ENCODE data around the gene RBMS1. TPM values are rescaled to one million over a fixed set of nuclear protein-coding genes. Genes with fewer than 3 reads are reported as not detected.
"Not testable (repeated sequence)": the region's sequence is repeated elsewhere in the genome, so short reads cannot be mapped to it uniquely, and the experiment has no call there.

Gene RBMS1
- total and polyA plus RNA-seq, 4 experiments from 2014 or later: 101 to 131 (median 112) TPM

GRCh38 chr2:160454070-160454797, 39.4 kb downstream of the RBMS1 start:
- DNase-seq: no peak
- H3K36me3 Mint-ChIP-seq: peaks cover 8 to 15% of the 10 kb centered on the region in 2 donors
- no peak overlapping the region for H3K4me3 Mint-ChIP-seq
- no peak overlapping the region for H3K27ac ChIP-seq (ENCODE audit: low read depth, low read length)
- no peaks in the 10 kb centered on the region for H3K27me3 ChIP-seq (ENCODE audit: insufficient read depth, low read length)
- H3K4me3 ChIP-seq (ENCODE audit: low read length in 2 of 2): no peak overlapping the region
- intact Hi-C loops (cut with micrococcal nuclease): no loop called here
- H3K9me3 Mint-ChIP-seq: no peaks in the 10 kb centered on the region
- no peak overlapping the region for H3K27ac Mint-ChIP-seq
- peaks cover 23 to 48% (median 35%) of the 10 kb centered on the region in 4 donors for H3K4me1 Mint-ChIP-seq
- no peaks in the 10 kb centered on the region for H3K36me3 ChIP-seq (ENCODE audit: insufficient read depth, low read length)
- CTCF ChIA-PET (ENCODE audit: partially characterized antibody): no interaction called here
- H3K27me3 Mint-ChIP-seq: no peaks in the 10 kb centered on the region
- POLR2A ChIA-PET (ENCODE audit: partially characterized antibody): no interaction called here
- peaks cover 22% of the 10 kb centered on the region for H3K4me1 ChIP-seq (ENCODE audit: insufficient read depth, low read length)
- H3K9me3 ChIP-seq (ENCODE audit: control insufficient read depth in 1 of 2, low read length in 2 of 2): no peaks in the 10 kb centered on the region

DNA sequence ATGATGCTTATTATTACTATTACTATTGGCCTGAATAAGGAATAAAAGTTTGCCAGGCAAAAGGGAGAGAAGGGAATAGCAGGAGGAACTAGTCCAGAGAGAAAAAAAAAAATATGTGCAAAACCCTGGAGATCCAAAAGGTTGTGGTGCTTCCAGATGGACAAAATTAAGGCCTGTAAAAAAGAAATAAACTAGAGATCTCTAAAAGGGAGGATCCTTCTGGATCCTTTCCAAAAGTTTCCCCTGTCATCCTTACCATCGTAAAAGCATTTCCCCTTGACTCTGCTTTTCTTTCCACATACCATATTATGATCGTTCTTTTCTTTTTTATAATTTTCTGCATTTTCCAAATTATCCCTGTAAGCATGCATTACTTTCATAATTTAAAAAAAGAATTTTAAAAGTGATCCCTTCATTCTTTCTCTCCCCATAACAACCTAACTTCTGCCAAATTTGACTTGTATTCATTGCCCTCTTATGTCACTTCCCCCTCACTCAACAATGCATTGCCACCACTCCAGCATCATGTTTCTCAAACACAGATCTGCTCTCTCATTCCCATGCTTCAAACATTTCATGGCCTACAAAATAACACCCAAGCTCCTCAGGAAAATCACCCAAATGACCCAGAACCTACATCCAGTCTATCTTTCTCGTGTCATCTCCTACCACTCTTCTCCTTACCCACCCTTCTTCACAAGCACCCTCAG, 40.3 kb downstream of the RBMS1 start:
- H3K27me3 ChIP-seq (ENCODE audit: insufficient read depth, low read length): no peaks in the 10 kb centered on the region

GRCh38 chr2:160450486-160450885, 43.1 kb downstream of the RBMS1 start:
- peak overlapping the region in 2 of 7 donors; percentile 22 to 41 for H3K27ac Mint-ChIP-seq
- intact Hi-C loops (cut with micrococcal nuclease): no loop called here
- no peaks in the 10 kb centered on the region for H3K9me3 Mint-ChIP-seq
- ChIA-PET POLR2A (ENCODE audit: partially characterized antibody) (no interaction called here), CTCF (ENCODE audit: partially characterized antibody) (interaction anchor here (1.0 kb wide), 1 partner anchor 21 kb away, joined by 3 read pairs; no protein-coding TSS in a partner anchor)
- H3K27me3 Mint-ChIP-seq: no peaks in the 10 kb centered on the region
- Histone ChIP-seq H3K27ac (ENCODE audit: low read depth, low read length) (no peak overlapping the region), H3K4me3 (ENCODE audit: low read length in 2 of 2) (no peak overlapping the region), H3K27me3 (ENCODE audit: insufficient read depth, low read length) (no peaks in the 10 kb centered on the region), H3K9me3 (ENCODE audit: control insufficient read depth in 1 of 2, low read length in 2 of 2) (no peaks in the 10 kb centered on the region), H3K36me3 (ENCODE audit: insufficient read depth, low read length) (no peaks in the 10 kb centered on the region), H3K4me1 (ENCODE audit: insufficient read depth, low read length) (peaks cover 16% of the 10 kb centered on the region)
- H3K4me3 Mint-ChIP-seq: peak overlapping the region in 1 of 8 donors; percentile 10
- DNase-seq: no peak
- peaks cover 19 to 43% (median 31%) of the 10 kb centered on the region in 4 donors for H3K4me1 Mint-ChIP-seq
- H3K36me3 Mint-ChIP-seq: peaks cover 12 to 15% of the 10 kb centered on the region in 2 donors

More for the DNA sequence above, 40.3 kb downstream of the RBMS1 start:
- Histone ChIP-seq H3K36me3 (ENCODE audit: insufficient read depth, low read length) (no peaks in the 10 kb centered on the region), H3K27ac (ENCODE audit: low read depth, low read length) (no peak overlapping the region), H3K4me3 (ENCODE audit: low read length in 2 of 2) (no peak overlapping the region), H3K4me1 (ENCODE audit: insufficient read depth, low read length) (peaks cover 20% of the 10 kb centered on the region), H3K9me3 (ENCODE audit: control insufficient read depth in 1 of 2, low read length in 2 of 2) (no peaks in the 10 kb centered on the region)
- Mint-ChIP-seq H3K36me3 (peaks cover 8 to 15% of the 10 kb centered on the region in 2 donors), H3K9me3 (no peaks in the 10 kb centered on the region), H3K27me3 (no peaks in the 10 kb centered on the region), H3K4me1 (peaks cover 22 to 44% (median 30%) of the 10 kb centered on the region in 4 donors), H3K4me3 (no peak overlapping the region), H3K27ac (no peak overlapping the region)
- ChIA-PET POLR2A (ENCODE audit: partially characterized antibody) (no interaction called here), CTCF (ENCODE audit: partially characterized antibody) (interaction anchor here (0.8 kb wide), 1 partner anchor 75 kb away, joined by 5 read pairs; no protein-coding TSS in a partner anchor)
- no peak for DNase-seq
- intact Hi-C loops (cut with micrococcal nuclease): no loop called here

DNA sequence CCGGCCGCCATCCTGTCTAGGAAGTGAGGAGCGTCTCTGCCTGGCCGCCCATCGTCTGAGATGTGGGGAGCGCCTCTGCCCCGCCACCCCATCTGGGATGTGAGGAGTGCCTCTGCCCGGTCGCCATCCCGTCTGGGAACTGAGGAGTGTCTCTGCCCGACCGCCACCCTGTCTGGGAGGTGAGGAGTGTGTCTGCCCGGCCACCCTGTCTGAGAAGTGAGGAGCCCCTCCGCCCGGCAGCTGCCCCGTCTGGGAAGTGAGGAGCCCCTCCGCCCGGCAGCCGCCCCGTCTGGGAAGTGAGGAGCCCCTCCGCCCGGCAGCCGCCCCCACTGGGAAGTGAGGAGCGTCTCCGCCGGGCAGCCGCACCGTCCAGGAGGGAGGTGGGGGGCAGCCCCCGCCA, 44.8 kb downstream of the RBMS1 start:
- H3K27ac Mint-ChIP-seq; H3K27ac ChIP-seq (ENCODE audit: low read depth, low read length); CTCF ChIA-PET (ENCODE audit: partially characterized antibody); H3K4me1 ChIP-seq (ENCODE audit: insufficient read depth, low read length); POLR2A ChIA-PET (ENCODE audit: partially characterized antibody); H3K4me3 ChIP-seq (ENCODE audit: low read length in 2 of 2); H3K9me3 ChIP-seq (ENCODE audit: control insufficient read depth in 1 of 2, low read length in 2 of 2); DNase-seq; H3K27me3 ChIP-seq (ENCODE audit: insufficient read depth, low read length); H3K9me3 Mint-ChIP-seq; intact Hi-C loops (cut with micrococcal nuclease); H3K36me3 ChIP-seq (ENCODE audit: insufficient read depth, low read length); H3K4me3 Mint-ChIP-seq; H3K27me3 Mint-ChIP-seq: not testable (repeated sequence)
- Mint-ChIP-seq H3K4me1 (peaks cover 15 to 41% (median 31%) of the 10 kb centered on the region in 4 donors), H3K36me3 (peaks cover 12 to 18% of the 10 kb centered on the region in 2 donors)

- Histone ChIP-seq H3K4me3 (ENCODE audit: low read length in 2 of 2) (no peak overlapping the region), H3K36me3 (ENCODE audit: insufficient read depth, low read length) (no peaks in the 10 kb centered on the region), H3K27ac (ENCODE audit: low read depth, low read length) (no peak overlapping the region), H3K4me1 (ENCODE audit: insufficient read depth, low read length) (no peaks in the 10 kb centered on the region), H3K27me3 (ENCODE audit: insufficient read depth, low read length) (no peaks in the 10 kb centered on the region), H3K9me3 (ENCODE audit: control insufficient read depth in 1 of 2, low read length in 2 of 2) (no peaks in the 10 kb centered on the region)
- Mint-ChIP-seq H3K4me3 (no peak overlapping the region), H3K4me1 (peaks cover 13 to 45% (median 28%) of the 10 kb centered on the region in 4 donors), H3K9me3 (peaks cover 0 to 8% (median 0%) of the 10 kb centered on the region in 8 donors), H3K27me3 (no peaks in the 10 kb centered on the region), H3K36me3 (peaks cover 14 to 33% of the 10 kb centered on the region in 2 donors), H3K27ac (peak overlapping the region in 2 of 7 donors; percentile 65 to 77)
- DNase-seq: no peak
- ChIA-PET POLR2A (ENCODE audit: partially characterized antibody) (no interaction called here), CTCF (ENCODE audit: partially characterized antibody) (interaction anchor here (1.1 to 1.8 kb wide), 2 partner anchors 15 to 122 kb away, joined by 4 read pairs; no protein-coding TSS in a partner anchor)
- intact Hi-C loops (cut with micrococcal nuclease): no loop called here
These were observed 47.9 kb downstream of the RBMS1 start for GRCh38 chr2:160445673-160446072.

- H3K36me3 ChIP-seq (ENCODE audit: insufficient read depth, low read length): no peaks in the 10 kb centered on the region
- Mint-ChIP-seq H3K4me1 (peaks cover 7 to 36% (median 25%) of the 10 kb centered on the region in 4 donors), H3K9me3 (peaks cover 0 to 8% (median 0%) of the 10 kb centered on the region in 8 donors), H3K4me3 (no peak overlapping the region), H3K27me3 (no peaks in the 10 kb centered on the region), H3K27ac (peak overlapping the region in 3 of 7 donors; percentile 15 to 54 (median 50)), H3K36me3 (peaks cover 17 to 42% of the 10 kb centered on the region in 2 donors)
- H3K4me3 ChIP-seq (ENCODE audit: low read length in 2 of 2): no peak overlapping the region
- ChIA-PET POLR2A (ENCODE audit: partially characterized antibody) (no interaction called here), CTCF (ENCODE audit: partially characterized antibody) (no interaction called here)
- H3K27me3 ChIP-seq (ENCODE audit: insufficient read depth, low read length): no peaks in the 10 kb centered on the region
- no peak overlapping the region for H3K27ac ChIP-seq (ENCODE audit: low read depth, low read length)
- no peaks in the 10 kb centered on the region for H3K4me1 ChIP-seq (ENCODE audit: insufficient read depth, low read length)
- DNase-seq: no peak
- intact Hi-C loops (cut with micrococcal nuclease): no loop called here
- no peaks in the 10 kb centered on the region for H3K9me3 ChIP-seq (ENCODE audit: control insufficient read depth in 1 of 2, low read length in 2 of 2)
These were observed 51.0 kb downstream of the RBMS1 start for GRCh38 chr2:160442603-160443002.

DNA sequence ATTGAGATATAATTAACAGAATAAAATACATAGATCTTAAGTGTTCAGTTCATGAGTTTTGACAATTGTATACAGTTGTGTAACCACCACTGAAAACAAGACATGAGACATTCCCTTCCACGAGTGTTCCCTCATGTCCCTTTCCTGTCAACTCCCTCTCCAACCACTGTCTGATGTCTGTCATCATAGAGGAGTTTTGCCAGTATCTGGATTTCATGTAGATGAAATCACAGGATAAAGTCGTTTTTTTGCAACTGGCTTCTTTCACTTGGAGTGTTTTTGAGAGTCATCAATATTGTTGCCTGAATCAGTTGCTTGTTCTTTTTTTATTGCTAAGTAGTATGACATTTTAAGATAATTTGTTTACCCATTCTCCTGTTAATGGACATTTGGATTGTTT, 52.7 kb downstream of the RBMS1 start:
- Mint-ChIP-seq H3K4me3 (no peak overlapping the region), H3K27me3 (no peaks in the 10 kb centered on the region), H3K9me3 (peaks cover 0 to 8% (median 0%) of the 10 kb centered on the region in 8 donors), H3K27ac (no peak overlapping the region), H3K4me1 (peaks cover 3 to 42% (median 26%) of the 10 kb centered on the region in 4 donors), H3K36me3 (peaks cover 16 to 43% of the 10 kb centered on the region in 2 donors)
- Histone ChIP-seq H3K4me1 (ENCODE audit: insufficient read depth, low read length) (peaks cover 11% of the 10 kb centered on the region), H3K4me3 (ENCODE audit: low read length in 2 of 2) (no peak overlapping the region), H3K27ac (ENCODE audit: low read depth, low read length) (no peak overlapping the region), H3K9me3 (ENCODE audit: control insufficient read depth in 1 of 2, low read length in 2 of 2) (no peaks in the 10 kb centered on the region), H3K27me3 (ENCODE audit: insufficient read depth, low read length) (no peaks in the 10 kb centered on the region), H3K36me3 (ENCODE audit: insufficient read depth, low read length) (no peaks in the 10 kb centered on the region)
- ChIA-PET POLR2A (ENCODE audit: partially characterized antibody) (no interaction called here), CTCF (ENCODE audit: partially characterized antibody) (no interaction called here)
- no peak for DNase-seq
- intact Hi-C loops (cut with micrococcal nuclease): no loop called here
